Gastrocnemius medialis (tissue), 4 donors: ENCODE data around the gene LNX2. TPM values are rescaled to one million over a fixed set of nuclear protein-coding genes. Genes with fewer than 3 reads are reported as not detected.

Experiments
- ATAC-seq, 2 donors: fragments of 150-250 bp; one replicate each; pipeline ENCODE4 v1.9.1; 2016
- DNase-seq, 2 donors: peaks; one replicate each; pipeline ENCODE4 v3.0.0-alpha.2; 2019
- H3K27ac ChIP-seq, 4 donors: fragments of 200-600 bp; sonication (generic); 1 replicate in 1 of 4; 2 replicates in 3 of 4; pipeline ENCODE4 v1.5.1; 2016 to 2018; ENCODE audit warnings: mild to moderate bottlenecking in 2 of 4, moderate library complexity in 1 of 4
- H3K27me3 ChIP-seq, 3 donors: fragments of 200-600 bp; sonication (generic) in 2 of 3; 1 replicate in 1 of 3; 2 replicates in 2 of 3; pipeline versions ENCODE4 v1.5.1 to v1.6.0; 2016 to 2019; ENCODE audit warnings: mild to moderate bottlenecking in 1 of 3, moderate library complexity in 1 of 3
- H3K36me3 ChIP-seq, 2 donors: fragments of 200-600 bp; sonication (generic) in 1 of 2; one replicate each; pipeline ENCODE4 v1.5.1; 2017 to 2018
- H3K4me1 ChIP-seq, 2 donors: fragments of 200-600 bp; sonication (generic) in 1 of 2; one replicate each; pipeline ENCODE4 v1.5.1; 2016 to 2017; ENCODE audit warnings: mild to moderate bottlenecking in 2 of 2
- H3K4me3 ChIP-seq, 4 donors: fragments of 200-600 bp; sonication (generic) in 3 of 4; 1 replicate in 1 of 4; 2 replicates in 3 of 4; pipeline ENCODE4 v1.5.1; 2016 to 2019; ENCODE audit warnings: mild to moderate bottlenecking in 2 of 4
- H3K9me3 ChIP-seq, 3 donors: fragments of 200-600 bp; sonication (generic) in 2 of 3; 1 replicate in 1 of 3; 2 replicates in 2 of 3; pipeline ENCODE4 v1.5.1; 2016 to 2019
- POLR2A ChIP-seq, 2 donors: fragments of 450-650 bp; IDR thresholded peaks; one replicate each; pipeline ENCODE4 v1.6.1; 2017; ENCODE audit warnings: antibody characterized with exemption in 2 of 2, mild to moderate bottlenecking in 2 of 2, moderate library complexity in 2 of 2
- in situ Hi-C, 4 donors: fragments of 200-750 bp; cut with MboI; loops; one replicate each; pipeline versions ENCODE4 v1.15.0 to v1.8.0; 2017; ENCODE audit warnings: low sequenced_read_pairs in 4 of 4
- intact Hi-C: fragments of 100-400 bp; cut with DNase I; formaldehyde crosslinking; loops from one replicate; pipeline ENCODE4 v1.15.1; 2023; ENCODE audit warnings: low total_unique reads
- total RNA-seq, 4 donors: library from RNA; depleted of rRNA; stranded (reverse); fragments of >200 nt; gene quantifications; one replicate each; pipeline versions ENCODE4 v1.1.0 to v1.2.3, GENCODE V29; 2016
- TF ChIP-seq, protein P1 (sequence below), 5 experiments: fragments of 450-650 bp in 3 of 5; fragments of 200-600 bp in 2 of 5; sonication (generic) in 2 of 5; IDR thresholded peaks in 4 of 5; conservative IDR thresholded peaks in 1 of 5; 1 replicate in 4 of 5; 2 replicates in 1 of 5; pipeline ENCODE4 v1.5.1; 2016 to 2019; ENCODE audit warnings: antibody characterized with exemption in 5 of 5, mild to moderate bottlenecking in 3 of 5, moderate library complexity in 3 of 5

Gene LNX2
- total RNA-seq, 4 donors from 2014 or later, result 5.0 to 7.1 (median 6.2) TPM

DNA sequence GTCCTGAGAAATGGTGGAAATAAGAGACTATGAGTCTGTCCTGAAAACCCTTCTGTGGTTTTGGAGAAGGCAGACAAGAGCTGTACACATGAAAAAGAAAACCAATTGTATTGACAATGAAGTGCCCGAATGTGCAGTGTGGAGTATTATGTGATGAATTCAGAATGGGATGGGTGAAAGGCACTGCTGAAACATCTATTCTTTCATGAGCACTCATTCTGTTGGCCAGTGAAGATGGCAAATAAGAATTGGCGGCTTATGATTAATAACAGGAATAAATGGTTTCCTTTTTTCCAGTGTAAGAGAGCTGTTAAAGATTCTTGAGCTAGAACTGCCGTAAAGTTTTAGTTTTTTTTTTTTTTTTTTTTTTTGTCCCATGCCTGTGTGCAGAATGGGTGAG lies 7.1 kb upstream of the LNX2 start:
- DNase-seq (no peak), ATAC-seq (no peak)
- peaks cover 8 to 14% of the 10 kb centered on the region in 2 donors for H3K4me1 ChIP-seq
- H3K27me3 ChIP-seq, result no peaks in the 10 kb centered on the region
- H3K36me3 ChIP-seq, result peaks cover 0 to 14% of the 10 kb centered on the region in 2 donors
- no peak overlapping the region for H3K4me3 ChIP-seq
- in situ Hi-C loops (no loop called here), intact Hi-C loops (loop anchor here (10.0 kb wide), 1 partner anchor 453 kb away; the partner anchor contains the start of gene USP12)
- H3K27ac ChIP-seq, result no peak overlapping the region
- TF ChIP-seq, protein P1, sequence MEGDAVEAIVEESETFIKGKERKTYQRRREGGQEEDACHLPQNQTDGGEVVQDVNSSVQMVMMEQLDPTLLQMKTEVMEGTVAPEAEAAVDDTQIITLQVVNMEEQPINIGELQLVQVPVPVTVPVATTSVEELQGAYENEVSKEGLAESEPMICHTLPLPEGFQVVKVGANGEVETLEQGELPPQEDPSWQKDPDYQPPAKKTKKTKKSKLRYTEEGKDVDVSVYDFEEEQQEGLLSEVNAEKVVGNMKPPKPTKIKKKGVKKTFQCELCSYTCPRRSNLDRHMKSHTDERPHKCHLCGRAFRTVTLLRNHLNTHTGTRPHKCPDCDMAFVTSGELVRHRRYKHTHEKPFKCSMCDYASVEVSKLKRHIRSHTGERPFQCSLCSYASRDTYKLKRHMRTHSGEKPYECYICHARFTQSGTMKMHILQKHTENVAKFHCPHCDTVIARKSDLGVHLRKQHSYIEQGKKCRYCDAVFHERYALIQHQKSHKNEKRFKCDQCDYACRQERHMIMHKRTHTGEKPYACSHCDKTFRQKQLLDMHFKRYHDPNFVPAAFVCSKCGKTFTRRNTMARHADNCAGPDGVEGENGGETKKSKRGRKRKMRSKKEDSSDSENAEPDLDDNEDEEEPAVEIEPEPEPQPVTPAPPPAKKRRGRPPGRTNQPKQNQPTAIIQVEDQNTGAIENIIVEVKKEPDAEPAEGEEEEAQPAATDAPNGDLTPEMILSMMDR (IDR thresholded peaks at IDR 0.05 in 4 of 5, conservative IDR thresholded peaks at IDR 0.05 in 1 of 5), result no peak
- TF ChIP-seq POLR2A (IDR thresholded peaks at IDR 0.05), result no peak
- H3K9me3 ChIP-seq, result no peaks in the 10 kb centered on the region

DNA sequence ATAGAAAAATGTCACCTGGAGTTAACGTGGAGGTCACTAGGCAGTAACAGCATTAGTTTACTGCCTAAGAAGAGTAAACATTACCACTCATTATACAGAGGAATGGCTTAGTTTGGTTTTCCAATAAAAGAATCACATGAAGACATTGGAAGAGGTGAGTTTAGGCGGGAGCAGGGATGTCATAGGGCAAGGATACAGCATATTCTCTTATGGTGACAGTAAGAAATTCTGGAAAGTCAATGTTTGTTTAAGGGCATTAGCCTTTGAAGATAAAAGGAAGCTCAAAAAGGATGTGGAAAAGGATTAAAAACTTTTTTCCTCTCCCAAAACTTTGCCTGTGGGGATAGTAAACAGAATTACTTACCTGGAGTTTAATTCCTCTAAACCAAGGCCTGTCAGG lies 5.5 kb upstream of the LNX2 start:
- Histone ChIP-seq H3K27me3 (no peaks in the 10 kb centered on the region), H3K9me3 (no peaks in the 10 kb centered on the region), H3K36me3 (peaks cover 0 to 14% of the 10 kb centered on the region in 2 donors), H3K27ac (no peak overlapping the region), H3K4me1 (peaks cover 9 to 17% of the 10 kb centered on the region in 2 donors), H3K4me3 (no peak overlapping the region)
- no peak for ATAC-seq
- no peak for DNase-seq
- TF ChIP-seq, protein P1 (IDR thresholded peaks at IDR 0.05 in 4 of 5, conservative IDR thresholded peaks at IDR 0.05 in 1 of 5), result no peak
- no peak for TF ChIP-seq POLR2A (IDR thresholded peaks at IDR 0.05)
- in situ Hi-C loops, result no loop called here
- intact Hi-C loops, result loop anchor here (10.0 kb wide), 1 partner anchor 451 kb away; the partner anchor contains the start of gene USP12

DNA sequence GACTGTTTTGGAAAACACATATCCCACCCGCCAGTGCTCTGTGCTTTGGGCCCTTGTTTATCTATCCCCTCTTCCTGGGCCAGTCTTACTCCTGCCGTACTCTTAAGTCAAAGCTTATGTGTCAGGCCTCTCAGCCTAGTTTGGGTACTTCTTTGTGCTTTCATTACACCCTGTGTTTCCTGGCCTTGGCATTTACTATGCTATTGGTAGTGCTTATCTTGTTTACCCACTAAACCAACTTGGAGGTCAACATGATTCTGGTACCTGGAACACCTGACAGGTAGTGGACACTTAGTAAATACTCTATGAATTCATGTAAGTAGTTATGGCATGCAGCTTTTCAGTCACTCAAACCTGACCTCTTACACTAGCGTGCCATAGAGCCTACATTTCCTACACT lies 3.7 kb upstream of the LNX2 start:
- intact Hi-C loops, result loop anchor here (5.0 to 10.0 kb wide), 2 partner anchors 449 to 513 kb away; partner anchors contain the start of genes PAN3 and USP12

DNA sequence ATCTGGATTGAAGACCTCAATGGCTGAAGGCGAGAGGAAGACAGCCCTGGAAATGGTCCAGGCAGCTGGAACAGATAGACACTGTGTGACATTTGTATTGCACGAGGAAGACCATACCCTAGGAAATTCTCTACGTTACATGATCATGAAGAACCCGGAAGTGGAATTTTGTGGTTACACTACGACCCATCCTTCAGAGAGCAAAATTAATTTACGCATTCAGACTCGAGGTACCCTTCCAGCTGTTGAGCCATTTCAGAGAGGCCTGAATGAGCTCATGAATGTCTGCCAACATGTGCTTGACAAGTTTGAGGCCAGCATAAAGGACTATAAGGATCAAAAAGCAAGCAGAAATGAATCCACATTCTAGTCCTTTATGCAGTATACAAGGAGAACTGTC lies 2.6 kb upstream of the LNX2 start:
- H3K4me1 ChIP-seq, result peaks cover 28 to 36% of the 10 kb centered on the region in 2 donors

More for the DNA sequence above, 3.7 kb upstream of the LNX2 start:
- DNase-seq (no peak), ATAC-seq (no peak)
- Histone ChIP-seq H3K4me1 (peaks cover 16 to 24% of the 10 kb centered on the region in 2 donors), H3K9me3 (no peaks in the 10 kb centered on the region), H3K36me3 (peaks cover 0 to 14% of the 10 kb centered on the region in 2 donors), H3K27ac (no peak overlapping the region), H3K4me3 (no peak overlapping the region), H3K27me3 (no peaks in the 10 kb centered on the region)
- TF ChIP-seq POLR2A (IDR thresholded peaks at IDR 0.05), result no peak
- TF ChIP-seq, protein P1 (IDR thresholded peaks at IDR 0.05 in 4 of 5, conservative IDR thresholded peaks at IDR 0.05 in 1 of 5), result no peak
- in situ Hi-C loops, result loop anchor here in 3 of 4 donors (25.0 kb wide), 4 partner anchors 187 to 462 kb away; partner anchors contain the start of genes RASL11A (in 3 of the 3), RPL21 (in 3 of the 3), GTF3A (in 2 of the 3) and USP12 (in 1 of the 3)

More for the DNA sequence above, 2.6 kb upstream of the LNX2 start:
- Histone ChIP-seq H3K27ac (no peak overlapping the region), H3K9me3 (no peaks in the 10 kb centered on the region), H3K36me3 (peaks cover 0 to 14% of the 10 kb centered on the region in 2 donors), H3K4me3 (peak overlapping the region in 1 of 4 donors; percentile 86), H3K27me3 (no peaks in the 10 kb centered on the region)
- ATAC-seq (no peak), DNase-seq (no peak)
- in situ Hi-C loops (loop anchor here in 3 of 4 donors (25.0 kb wide), 4 partner anchors 186 to 461 kb away; partner anchors contain the start of genes RASL11A (in 3 of the 3), RPL21 (in 3 of the 3), GTF3A (in 2 of the 3) and USP12 (in 1 of the 3)), intact Hi-C loops (loop anchor here (5.0 to 10.0 kb wide), 2 partner anchors 448 to 514 kb away; partner anchors contain the start of genes PAN3 and USP12)
- TF ChIP-seq, protein P1 (IDR thresholded peaks at IDR 0.05 in 4 of 5, conservative IDR thresholded peaks at IDR 0.05 in 1 of 5), result no peak
- no peak for TF ChIP-seq POLR2A (IDR thresholded peaks at IDR 0.05)
